GM19467 (cell line): Measurements from ENCODE around the gene VOPP1.
"Not testable (repeated sequence)": the region's sequence is repeated elsewhere in the genome, so short reads cannot be mapped to it uniquely, and the experiment has no call there.

Experiments
- ATAC-seq: cut with Tn5 transposase; IDR thresholded peaks from one replicate; pipeline ENCODE4 v1.9.1; 2021; ENCODE audit warnings: mild to moderate bottlenecking, moderate library complexity; ENCODE audit not compliant: unreplicated experiment

The VOPP1 gene

GRCh38 chr7:55472928-55473725 lies 99.2 kb downstream of the VOPP1 start:
- no peak for ATAC-seq

GRCh38 chr7:55472406-55472805 lies 99.9 kb downstream of the VOPP1 start:
- not testable (repeated sequence) for ATAC-seq

DNA sequence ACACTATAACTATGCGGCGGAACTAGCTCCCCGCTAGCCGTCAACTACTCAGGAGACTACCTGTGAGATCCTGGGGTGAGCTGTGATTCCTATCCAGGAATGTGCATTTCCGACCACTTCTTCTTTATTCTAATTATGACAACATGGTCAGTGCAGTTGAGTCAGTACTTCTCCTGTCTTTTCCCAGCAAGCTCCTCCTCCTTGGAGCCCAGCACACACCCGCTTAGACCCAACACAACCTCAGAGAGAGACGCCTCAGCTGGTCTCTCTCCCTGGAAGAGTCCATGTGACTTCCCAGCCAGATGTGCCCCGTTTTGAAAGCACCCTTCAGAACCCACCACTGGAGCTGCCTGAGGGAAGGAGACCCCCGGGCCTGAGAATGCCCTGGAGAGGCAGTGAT lies 100.7 kb downstream of the VOPP1 start:
- ATAC-seq = not testable (repeated sequence)

DNA sequence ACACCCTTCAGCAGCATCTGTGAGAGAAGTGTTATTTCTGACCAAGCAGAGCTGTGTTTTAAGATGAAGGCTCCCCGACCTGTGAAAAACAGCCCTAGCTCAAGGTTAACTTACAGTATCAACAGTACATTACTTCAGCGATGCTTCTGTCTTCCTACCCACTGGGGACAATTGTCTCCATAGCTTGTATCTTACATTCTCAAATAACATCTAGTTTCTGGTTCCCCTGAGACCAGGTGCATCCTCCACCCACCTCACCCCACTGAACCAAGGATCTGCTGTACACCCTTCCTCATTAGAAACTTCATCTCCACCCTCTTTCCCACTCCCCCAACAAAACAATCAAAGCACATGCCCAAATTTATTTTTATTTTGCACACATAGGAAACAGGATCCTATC lies 102.0 kb downstream of the VOPP1 start:
- ATAC-seq = no peak

DNA sequence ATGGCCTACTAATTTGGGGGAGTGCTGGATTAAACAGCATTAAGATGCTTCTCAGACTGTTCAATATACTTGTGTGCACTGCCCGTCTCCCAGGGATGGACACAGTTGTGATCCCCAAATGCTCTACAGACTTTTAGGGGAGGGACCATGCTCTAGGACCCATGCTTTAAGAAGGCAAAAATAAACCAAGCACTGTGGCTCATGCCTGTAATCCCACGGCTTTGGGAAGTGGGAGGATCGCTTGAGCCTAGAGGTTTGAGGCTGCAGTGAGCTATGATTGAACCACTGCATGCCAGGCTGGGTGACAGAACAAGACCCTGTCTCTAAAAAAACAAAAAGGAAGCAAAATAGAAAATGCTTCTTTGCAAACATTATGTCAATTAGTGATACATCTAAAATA lies 102.6 kb downstream of the VOPP1 start:
- ATAC-seq = no peak

DNA sequence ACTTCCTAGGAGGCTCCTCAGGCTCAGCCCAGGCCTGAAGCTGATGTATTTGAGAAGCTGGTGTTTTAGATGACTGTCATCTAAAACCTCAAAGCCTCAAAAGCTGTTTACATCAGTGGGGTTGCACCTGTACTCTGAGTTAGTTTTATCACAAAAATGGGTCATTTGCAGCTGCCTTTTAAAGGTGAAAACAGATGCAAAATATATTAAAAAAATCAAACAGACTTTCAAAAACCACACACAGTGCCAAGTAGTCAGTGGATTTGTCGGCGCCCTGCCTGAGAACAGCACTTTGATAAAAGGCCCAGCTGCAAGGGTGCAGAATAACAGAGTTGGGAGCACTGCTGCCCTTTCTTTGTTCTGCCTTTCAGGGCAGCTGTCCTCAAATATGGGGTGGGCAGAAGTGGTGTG lies 103.0 kb downstream of the VOPP1 start:
- ATAC-seq = no peak

DNA sequence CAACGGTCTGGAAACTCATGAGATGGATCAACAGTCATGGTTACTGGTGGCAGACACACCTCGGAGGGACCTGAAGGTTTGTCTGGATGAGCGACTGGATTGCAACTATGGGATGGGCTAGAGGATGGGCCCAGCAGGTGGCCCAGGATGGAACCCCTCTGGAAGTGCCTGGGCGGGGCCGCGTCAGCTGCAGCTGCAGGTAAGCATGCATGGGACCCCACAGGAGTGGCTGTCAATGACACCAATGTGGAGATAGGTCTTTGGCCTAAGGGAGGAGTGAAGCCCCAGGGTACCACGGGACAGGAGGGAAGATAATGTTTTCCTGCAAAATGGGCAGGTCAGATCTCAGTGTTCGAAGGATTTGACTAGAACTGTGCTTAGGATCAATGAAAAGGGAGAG lies 103.8 kb downstream of the VOPP1 start:
- ATAC-seq = no peak

DNA sequence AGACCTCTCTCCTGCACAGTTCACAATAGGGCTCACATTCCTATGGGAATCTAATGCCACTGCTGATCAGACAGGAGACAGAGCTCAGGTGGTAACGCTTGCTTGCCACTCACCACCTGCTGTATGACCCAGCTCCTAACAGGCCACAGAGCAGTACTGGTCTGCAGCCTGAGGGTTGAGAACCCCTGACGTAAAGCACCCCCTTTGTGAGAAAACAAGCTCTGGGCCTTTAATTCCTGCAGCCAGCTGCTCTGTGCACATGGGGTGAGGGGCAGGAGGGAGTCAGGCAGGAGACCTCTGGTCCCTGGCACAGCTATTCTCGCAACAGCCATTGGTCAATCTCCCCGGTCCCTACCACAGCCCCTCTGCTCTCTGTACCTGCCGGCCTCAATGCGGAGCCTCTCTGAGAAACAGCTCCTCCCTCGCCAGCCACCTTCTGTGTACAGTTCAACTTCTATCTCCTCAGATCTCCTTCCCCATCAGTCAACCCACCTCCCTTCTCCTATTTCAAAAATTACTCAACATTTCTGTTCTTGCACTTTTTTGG lies 105.2 kb downstream of the VOPP1 start:
- no peak for ATAC-seq

DNA sequence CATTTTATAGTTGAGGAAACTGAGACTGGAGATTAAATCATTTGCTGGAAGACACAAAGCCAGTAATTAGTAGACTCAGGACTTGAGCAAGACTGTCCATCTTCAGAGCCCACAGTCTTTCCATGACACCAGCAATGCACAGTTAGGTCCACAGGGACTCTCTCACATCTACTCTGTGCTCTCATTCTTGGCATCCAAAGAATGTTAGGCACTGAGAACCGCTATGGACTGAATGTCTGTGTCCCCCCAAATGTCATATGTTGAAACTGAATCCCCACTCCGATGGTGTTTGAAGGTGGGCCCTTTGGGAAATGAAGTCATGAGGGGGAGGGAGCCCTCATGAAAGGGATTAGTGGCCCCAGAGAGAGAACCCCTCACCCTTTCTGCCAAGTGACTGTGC lies 106.6 kb downstream of the VOPP1 start:
- ATAC-seq = no peak

DNA sequence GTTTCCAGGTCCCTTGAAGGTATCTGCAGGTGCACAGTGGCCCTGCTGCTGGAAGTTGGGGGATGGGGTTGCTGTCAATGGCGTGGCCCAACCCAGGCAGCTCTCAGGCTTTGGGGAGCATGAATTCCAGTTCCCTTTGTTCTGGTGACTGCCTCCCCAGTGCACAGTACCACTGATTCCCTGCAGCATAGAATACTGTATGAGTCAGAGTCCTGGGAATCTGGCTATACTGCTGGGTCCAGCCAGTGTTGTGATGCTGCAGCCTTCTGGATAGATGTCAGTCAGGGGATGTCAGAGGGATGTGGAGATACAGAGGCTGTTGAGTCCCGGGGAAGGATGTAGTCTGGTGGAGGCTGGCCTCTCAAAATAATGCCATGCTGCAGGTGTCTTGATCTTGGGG lies 107.9 kb downstream of the VOPP1 start:
- no peak for ATAC-seq

DNA sequence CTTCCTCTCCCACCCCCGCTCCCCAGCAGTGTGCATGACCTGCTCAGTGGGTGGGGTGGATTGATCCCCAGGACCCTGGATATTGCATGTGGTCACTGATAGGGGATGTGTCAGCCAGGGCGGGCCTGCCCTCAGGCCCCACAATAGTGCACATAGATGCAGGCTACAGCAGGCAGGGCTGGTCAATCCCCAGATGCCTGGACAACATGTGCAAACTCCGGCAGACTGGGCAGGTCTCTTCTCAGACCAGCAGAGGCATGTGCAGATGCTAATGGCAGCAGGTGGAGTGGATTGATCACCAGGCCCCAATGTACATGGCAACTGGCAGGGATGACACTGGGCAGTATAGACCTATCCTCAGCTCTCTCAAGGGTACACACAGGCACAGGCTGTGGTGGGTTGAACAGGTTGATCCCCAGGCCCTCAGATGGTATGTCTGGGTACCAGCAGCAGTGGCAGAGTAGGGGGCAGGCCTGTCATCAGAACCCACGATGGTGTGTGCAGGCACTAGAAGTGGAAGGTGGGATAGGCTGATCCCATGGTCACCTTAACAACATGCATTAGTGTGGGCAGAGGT lies 108.5 kb downstream of the VOPP1 start:
- ATAC-seq = no peak

DNA sequence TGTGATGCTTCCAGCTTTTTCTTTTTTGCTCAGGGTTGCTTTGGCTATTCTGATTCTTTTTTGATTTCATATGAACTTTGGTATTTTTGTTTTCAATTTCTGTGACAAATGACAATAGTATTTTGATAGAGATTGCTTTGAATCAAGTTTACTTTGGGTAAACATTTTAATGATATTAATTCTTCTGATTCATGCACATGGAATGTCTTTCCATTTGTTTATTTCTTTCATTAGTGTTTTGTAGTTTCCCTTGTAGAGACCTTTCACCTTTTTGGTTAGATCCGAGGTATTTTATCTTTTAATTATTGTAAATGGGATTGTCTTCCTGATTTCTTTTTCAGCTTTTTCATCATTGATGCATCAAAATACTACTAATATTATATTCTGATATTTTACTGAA lies 114.0 kb downstream of the VOPP1 start:
- no peak for ATAC-seq

- ATAC-seq = no peak
Measured at GRCh38 chr7:55457801-55458200, 114.5 kb downstream of the VOPP1 start.

GRCh38 chr7:55452971-55453370 lies 119.3 kb downstream of the VOPP1 start:
- no peak for ATAC-seq

DNA sequence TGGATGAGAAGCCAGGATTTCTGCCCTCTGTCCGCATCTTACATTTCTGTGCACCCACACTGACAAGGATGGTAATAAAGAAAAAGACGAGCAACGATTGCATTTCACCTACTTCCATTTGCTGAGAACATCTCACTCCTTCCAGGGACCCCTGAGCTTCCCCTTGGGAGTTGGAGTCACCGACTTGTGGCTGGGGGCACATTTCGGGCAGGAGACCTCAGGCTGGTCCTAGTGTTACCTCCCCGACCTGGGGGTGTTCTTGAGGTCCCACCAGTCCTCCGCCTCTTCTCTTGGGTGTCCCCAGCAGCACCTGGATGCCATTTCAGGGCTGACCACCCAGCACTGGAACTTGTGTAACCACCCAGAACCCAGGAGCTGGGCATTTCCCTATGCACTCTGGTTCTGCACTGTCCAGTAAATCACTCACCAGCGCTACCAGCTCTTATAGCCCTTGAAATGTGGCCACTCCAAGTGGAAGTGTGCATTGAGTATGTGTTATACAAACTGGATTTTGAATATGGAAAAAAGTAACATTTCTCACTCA lies 122.2 kb downstream of the VOPP1 start:
- no peak for ATAC-seq

DNA sequence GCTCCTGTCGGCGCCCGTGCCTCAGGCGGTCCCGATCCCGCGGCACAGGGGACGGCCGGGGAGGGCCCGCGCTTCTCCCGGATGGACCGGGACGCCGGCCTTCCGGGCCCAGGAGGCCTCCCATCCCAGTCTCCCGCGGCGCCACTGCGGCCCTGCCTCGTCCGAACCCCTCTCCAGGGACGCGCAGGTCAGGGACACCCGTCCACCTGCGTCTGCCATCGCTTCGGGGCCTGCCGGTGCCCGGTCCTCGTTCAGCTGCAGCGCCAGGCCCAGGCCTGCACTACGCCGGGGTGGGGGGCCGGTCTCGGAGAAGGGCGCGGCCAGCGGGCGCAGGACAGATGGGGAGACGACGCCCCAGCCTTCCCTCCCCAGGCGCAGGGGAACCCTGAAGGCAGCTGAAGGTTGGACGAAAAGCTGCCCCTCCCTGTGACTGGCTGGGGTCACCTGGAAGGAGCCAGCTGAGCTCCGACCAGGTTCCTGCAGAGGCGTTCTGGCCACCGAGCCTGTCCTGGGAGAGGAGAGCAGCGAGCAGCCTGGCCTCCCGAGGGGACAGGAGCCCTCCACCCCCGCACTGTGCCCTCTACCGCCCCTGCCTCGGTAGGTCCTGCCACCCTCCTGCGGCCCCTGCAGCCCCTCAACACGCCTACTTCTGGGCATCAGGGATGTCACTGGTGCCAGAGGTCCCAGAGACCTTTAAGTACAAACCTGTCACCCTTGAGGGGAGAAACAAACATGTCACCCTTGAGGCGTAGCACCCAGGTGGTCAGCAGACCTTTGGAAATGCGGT lies 122.9 kb downstream of the VOPP1 start:
- no peak for ATAC-seq

- ATAC-seq = no peak
Measured at GRCh38 chr7:55448526-55448925, 123.8 kb downstream of the VOPP1 start.

DNA sequence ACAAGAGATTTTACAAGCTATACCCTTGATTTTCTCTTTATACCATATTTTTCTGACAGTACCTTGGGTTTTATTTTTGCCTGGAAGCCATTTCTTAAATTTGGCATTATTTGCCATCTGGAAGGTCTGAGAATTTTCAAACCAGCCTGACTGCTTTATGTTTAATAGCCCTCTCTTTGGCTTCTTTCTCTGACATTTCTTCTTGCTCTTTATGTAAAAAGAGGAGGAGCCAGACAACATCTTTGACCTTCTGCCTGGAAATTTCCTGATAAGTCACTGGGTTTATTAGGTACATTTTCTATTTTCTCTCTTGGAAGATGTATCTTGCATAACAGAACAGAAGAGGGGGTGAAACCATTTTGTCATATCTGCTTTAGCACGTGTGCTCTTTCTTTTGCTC lies 127.5 kb downstream of the VOPP1 start:
- no peak for ATAC-seq

- ATAC-seq = no peak
Measured at GRCh38 chr7:55441774-55442522, 130.4 kb downstream of the VOPP1 start.

GRCh38 chr7:55441002-55441401 lies 131.3 kb downstream of the VOPP1 start:
- ATAC-seq = no peak
